Stimulated activated naive CD4-positive, alpha-beta T cell treated with Interleukin-2 at 50 U/mL for 16 hours (primary cell): ENCODE data around the gene ATRAID.

ENCODE experiments used
- DNase-seq: peaks from one replicate; lab custom pipeline; 2025; lab: John Stamatoyannopoulos, UW

Gene ATRAID

GRCh38 chr2:27219091-27219490 is 7.2 kb downstream of the ATRAID start:
- no peak for DNase-seq

GRCh38 chr2:27220091-27220490 is 8.2 kb downstream of the ATRAID start:
- DNase-seq = no peak

- DNase-seq = no peak
These were observed 9.3 kb downstream of the ATRAID start for GRCh38 chr2:27221166-27221565.

DNA sequence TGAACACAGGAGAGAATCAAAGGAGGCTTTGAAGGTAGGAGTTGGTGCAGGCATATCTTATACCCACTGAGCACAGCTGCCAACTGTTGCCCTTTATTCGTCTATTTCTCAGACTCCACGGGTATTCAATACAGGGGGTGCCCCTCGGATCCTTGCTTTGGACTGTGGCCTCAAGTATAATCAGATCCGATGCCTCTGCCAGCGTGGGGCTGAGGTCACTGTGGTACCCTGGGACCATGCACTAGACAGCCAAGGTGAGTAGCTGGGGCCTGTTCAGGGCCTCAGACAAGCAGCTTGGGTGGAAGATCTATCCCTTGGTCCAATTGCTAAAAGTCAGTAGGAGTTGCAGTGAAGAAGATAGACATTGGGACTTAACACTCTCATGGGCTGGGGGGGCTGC is 10.6 kb downstream of the ATRAID start:
- DNase-seq = no peak

GRCh38 chr2:27223416-27223815 is 11.6 kb downstream of the ATRAID start:
- DNase-seq = no peak

DNA sequence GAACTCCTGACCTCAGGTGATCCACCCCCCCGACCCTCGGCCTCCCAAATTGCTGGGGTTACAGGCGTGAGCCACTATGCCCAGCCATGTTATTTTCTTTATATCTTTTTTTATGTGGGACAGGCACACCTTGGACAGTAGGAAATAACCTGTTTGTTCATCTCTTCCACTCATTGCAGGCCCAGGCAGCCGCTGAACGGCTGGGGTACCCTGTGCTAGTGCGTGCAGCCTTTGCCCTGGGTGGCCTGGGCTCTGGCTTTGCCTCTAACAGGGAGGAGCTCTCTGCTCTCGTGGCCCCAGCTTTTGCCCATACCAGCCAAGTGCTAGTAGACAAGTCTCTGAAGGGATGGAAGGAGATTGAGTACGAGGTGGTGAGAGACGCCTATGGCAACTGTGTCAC is 13.7 kb downstream of the ATRAID start:
- no peak for DNase-seq

DNA sequence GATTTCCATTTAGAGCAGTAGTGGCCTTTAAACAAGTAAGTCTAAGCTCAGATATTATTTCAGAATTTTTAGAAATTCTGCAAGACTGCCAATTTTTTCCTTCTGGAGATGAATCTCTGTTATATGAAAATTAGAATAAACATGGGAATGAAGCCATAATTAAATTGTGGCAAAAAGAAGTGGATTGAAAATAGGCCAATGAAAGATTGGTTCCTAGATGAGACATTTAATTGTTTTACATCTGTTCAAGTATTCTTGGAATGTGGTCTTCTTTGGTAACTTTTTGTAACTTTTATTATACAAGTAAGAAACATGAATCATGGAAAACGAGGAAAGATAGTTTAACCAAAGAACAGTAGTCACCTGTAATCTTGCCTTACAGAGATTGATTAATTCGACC is 15.7 kb downstream of the ATRAID start:
- no peak for DNase-seq

- no peak for DNase-seq
These were observed 20.1 kb downstream of the ATRAID start for GRCh38 chr2:27231921-27232320.

DNA sequence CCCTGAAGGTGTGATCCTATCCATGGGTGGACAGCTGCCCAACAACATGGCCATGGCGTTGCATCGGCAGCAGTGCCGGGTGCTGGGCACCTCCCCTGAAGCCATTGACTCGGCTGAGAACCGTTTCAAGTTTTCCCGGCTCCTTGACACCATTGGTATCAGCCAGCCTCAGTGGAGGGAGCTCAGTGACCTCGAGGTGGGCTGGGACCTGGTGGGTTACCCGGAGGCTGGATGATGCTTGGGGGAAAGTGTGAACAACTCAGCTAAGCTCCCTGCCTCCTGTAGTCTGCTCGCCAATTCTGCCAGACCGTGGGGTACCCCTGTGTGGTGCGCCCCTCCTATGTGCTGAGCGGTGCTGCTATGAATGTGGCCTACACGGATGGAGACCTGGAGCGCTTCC is 21.5 kb downstream of the ATRAID start:
- DNase-seq = no peak

DNA sequence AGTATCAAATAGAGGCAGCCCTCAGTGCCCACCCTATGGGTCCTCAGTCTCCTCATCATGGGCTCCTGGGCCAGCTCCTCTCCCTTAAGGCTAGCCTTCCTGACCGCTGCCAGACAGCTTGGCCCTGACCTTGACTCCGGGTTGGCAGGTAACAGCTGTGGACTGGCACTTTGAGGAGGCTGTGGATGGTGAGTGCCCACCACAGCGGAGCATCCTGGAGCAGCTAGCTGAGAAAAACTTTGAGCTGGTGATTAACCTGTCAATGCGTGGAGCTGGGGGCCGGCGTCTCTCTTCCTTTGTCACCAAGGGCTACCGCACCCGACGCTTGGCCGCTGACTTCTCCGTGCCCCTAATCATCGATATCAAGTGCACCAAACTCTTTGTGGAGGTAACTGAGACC is 24.3 kb downstream of the ATRAID start:
- no peak for DNase-seq

DNA sequence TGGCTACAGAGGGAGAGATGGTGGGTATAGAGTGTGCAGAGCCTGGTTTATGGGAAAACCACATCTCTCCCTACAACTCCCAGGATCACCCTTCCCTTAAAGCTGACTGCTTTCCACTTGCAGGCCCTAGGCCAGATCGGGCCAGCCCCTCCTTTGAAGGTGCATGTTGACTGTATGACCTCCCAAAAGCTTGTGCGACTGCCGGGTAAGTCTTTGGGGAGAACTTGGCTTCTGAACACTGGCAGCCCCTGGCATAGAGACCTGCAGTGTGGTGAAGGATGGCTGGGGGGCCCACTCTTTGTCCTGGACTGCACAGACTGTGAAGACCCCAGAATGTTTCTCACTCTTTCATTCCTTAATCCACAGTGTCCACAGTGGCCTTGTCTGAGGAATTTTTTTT is 24.8 kb downstream of the ATRAID start:
- no peak for DNase-seq

DNA sequence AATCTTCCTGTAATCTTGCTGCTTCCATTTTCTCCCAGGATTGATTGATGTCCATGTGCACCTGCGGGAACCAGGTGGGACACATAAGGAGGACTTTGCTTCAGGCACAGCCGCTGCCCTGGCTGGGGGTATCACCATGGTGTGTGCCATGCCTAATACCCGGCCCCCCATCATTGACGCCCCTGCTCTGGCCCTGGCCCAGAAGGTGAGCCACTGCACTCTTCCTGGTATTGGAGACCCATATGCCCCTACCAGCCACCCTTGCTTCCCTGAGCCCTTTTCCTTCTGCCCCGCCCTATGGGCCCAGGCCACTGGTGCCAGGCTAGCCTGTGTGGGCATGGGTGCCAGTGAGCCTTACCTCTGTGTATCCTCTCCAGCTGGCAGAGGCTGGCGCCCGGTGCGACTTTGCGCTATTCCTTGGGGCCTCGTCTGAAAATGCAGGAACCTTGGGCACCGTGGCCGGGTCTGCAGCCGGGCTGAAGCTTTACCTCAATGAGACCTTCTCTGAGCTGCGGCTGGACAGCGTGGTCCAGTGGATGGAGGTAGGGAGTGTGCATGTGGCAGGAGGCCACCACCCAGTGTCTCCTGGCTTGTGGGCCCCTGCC is 25.6 kb downstream of the ATRAID start:
- no peak for DNase-seq

GRCh38 chr2:27238976-27239375 is 27.1 kb downstream of the ATRAID start:
- no peak for DNase-seq

DNA sequence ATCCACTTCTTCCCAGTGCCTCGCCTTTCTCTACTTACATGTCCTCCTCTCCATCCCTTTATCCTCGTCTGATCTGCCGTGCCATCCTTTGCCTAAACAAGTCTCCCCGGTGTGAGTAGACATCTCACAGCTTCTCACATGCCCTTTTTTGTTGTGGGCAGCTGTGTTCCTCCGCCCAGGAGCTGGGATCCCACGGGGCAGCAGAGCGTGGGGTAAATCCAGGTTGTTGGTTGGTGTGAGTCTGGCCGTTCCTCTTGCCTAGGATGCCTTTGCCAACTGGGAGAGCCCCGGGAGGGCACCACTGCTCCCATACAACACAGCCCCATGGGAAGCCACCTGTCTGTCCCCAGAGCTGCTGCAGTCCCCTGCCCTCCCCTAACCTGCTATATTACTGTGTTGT is 28.6 kb downstream of the ATRAID start:
- DNase-seq = no peak

DNA sequence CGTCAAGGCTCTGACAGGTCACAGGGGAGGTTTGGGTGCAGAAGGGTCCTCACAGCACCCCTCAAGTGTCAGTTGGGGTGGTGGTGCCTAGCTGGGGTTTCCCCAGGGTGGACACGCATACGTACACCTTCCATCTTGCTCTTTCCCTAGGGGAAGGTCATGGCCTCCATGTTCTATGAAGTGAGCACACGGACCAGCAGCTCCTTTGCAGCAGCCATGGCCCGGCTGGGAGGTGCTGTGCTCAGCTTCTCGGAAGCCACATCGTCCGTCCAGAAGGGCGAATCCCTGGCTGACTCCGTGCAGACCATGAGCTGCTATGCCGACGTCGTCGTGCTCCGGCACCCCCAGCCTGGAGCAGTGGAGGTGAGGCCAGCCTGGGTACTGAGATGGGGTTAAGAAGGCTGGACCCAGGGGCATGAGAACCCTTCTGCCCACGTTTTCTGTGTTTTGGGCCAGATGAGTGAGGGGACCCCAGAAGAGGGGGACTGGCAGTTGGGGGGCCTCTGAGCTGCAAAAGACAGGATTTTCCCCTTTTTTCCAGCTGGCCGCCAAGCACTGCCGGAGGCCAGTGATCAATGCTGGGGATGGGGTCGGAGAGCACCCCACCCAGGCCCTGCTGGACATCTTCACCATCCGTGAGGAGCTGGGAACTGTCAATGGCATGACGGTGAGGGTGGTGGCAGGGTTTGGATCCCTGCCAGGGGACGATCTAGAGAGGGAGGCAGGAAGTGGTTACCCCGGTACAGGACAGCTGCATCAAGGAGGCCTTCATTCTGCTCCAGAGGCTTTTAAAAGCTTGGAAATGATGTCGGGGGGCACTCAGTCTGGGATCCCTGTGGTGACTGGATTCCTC is 30.1 kb downstream of the ATRAID start:
- no peak for DNase-seq

GRCh38 chr2:27242614-27242951 is 30.7 kb downstream of the ATRAID start:
- no peak for DNase-seq

GRCh38 chr2:27243391-27244130 is 31.7 kb downstream of the ATRAID start:
- DNase-seq = no peak

DNA sequence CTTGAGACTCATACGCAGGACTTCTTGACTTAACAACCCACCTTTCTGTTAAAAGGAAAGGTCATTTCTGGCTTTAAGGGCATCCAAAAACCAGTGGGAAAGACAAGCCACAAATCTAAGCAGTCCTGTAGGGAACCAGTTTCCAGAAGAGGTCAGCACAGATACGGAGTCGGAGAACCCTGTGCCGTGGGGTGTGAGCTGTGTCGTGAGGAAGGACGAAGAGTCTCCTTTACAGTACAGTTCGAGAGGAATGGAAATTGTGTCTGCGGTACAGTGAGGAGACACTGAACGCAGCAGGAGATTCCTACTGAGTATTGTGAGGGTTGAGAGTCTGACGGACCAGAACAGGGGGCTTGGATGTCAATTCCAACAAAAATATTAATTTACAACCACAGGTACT is 33.3 kb downstream of the ATRAID start:
- DNase-seq = no peak

DNA sequence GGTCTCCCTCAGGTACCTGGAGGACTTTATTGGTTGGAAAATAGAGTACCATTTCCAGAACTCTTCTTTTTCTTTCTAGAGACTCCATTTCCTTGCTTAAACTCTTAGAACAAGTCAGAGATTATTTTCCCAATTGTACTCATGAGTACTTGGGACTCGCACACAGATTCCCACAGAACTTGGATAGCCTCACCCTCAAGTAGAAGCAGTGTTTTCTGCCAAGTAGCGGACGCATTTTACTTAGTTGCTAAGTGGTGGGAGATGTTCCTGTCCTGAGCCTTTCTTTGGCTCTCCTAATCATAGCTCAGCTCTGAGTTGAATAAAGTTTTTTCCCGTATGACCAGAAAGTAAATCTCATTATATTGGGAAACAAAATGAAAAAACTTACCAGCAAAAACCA is 33.8 kb downstream of the ATRAID start:
- no peak for DNase-seq

DNA sequence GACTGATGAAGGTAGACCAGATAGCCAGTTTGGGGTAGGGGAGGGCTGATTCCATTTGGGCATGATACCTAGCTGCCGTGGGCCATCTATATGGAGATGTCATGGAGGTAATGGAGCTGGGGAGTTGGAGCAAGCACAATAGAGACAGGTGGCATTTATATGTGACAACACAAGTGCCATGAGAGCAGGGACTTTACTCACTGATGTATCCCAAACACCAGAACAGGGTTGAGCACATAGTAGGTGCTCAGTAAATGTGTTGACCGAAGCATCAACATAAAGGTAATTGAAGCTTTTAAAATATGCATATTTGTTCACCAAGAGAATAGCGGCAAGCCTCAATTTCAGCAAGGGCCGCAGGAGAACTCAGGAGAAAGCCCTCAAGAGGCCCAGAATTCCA is 36.1 kb downstream of the ATRAID start:
- DNase-seq = no peak

DNA sequence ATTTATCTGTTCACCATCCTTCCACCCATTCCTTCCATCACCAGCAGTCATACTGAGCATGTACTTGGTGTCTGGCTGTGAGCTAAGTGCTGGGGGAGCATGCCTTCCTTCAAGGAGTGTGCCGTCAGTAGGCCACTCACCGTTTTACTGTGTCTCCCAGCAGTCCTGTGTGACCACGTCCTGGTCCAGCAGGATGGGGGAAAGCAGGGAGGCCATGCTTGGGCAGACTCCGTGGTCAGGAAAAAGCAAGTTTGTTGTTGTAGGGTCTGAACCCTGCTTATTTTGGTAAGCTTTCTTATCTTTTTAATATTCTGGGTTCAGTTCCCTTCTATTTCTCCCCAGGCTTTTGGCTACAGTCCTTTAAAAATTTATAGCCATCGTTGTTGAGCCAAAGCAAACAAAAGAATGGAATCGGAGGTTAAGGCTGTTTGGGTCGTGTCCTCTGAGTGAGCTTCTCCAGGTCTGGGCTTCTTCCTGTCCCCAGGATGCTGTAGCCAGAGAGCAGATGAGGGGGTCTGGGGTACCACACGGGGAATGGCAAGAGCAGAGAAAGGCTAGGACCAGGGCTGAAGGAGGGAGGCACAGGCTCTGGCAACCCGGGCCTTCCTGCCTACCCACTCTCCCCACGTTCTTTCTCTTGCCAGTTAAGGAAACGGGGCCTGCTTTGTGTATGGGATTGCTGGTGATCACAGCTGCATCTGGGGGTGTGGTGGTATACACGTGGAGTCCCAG is 37.5 kb downstream of the ATRAID start:
- no peak for DNase-seq

DNA sequence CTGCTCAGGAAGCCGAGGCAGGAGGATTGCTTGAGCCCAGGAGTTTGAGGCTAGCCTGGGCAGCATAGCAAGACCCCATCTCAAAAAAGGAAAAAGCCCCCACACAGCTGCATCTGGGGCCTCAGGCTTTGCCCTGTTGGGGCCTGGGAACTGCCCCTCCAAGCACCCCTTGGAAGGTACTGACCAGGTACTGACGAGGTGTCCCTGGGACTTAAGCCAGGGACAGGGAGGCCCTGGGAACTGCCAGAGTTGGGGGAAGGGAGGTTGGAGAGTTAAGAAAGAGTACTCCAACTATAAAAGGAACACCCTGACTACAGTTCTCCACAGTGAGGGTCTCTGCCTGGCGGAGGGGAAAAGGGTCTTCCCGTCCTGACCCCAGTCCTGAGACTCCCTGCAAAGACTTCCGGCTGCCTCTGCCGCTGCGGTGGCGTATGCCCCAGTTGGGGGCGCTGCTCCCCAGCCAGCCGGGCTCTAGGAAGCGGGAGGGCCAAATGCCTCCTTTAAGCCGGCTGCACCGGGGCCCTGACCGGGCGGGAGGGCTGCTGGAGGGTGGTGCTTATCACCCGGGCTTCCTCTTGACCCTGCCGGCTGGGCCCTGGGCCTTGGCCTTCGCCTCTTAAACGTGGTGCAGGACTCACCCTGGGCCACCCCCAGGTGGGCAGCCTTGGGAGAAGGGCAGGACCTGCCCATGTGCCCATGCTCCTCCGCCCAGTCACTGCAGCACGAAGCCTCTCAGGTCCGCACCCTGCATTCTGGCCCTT is 38.2 kb downstream of the ATRAID start:
- peak; percentile 27 for DNase-seq
